Midbrain (tissue), 1 donor: ENCODE results near the gene COX4I2.
A peak's percentile ranks its signal among the peaks of the same experiment; 100 is the strongest.
"Not testable (repeated sequence)": the region's sequence is repeated elsewhere in the genome, so short reads cannot be mapped to it uniquely, and the experiment has no call there.

ENCODE experiments used
- DNase-seq: peaks from one replicate; lab custom pipeline; 2025; lab: John Stamatoyannopoulos, UW

COX4I2 gene

GRCh38 chr20:31607640-31608250, 30.0 kb upstream of the COX4I2 start:
- no peak for DNase-seq

GRCh38 chr20:31608251-31608945, 29.3 kb upstream of the COX4I2 start:
- peak; percentile 43 for DNase-seq

DNA sequence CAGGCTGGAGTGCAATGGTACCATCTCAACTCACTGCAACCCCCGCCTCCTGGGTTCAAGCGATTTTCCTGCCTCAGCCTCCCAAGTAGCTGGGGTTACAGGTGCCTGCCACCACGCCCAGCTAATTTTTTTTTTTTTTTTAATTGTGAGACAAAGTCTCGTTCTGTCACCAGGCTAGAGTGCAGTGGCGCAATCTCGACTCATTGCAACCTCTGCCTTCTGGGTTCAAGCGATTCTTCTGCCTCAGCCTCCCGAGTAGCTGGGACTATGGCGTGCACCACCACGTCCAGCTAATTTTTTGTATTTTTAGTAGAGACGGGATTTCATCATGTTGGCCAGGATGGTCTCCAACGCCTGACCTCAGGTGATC, 25.5 kb upstream of the COX4I2 start:
- DNase-seq = not testable (repeated sequence)

DNA sequence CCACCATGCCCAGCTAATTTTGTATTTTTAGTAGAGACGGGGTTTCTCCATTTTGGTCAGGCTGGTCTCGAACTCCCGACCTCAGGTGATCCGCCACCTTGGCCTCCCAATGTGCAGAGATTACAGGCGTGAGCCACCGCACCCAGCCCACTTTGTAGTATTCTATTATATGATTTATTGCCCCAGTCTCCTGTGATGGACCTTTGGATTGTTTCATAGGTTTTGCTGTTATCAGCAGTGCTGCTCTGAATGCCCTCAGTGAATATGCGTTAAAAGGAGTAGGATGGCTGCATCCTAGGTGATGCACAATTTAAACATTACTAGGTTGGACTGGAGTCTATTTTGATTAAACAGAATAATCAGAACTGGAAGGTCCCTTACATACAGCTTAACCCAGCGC, 22.3 kb upstream of the COX4I2 start:
- DNase-seq = no peak

DNA sequence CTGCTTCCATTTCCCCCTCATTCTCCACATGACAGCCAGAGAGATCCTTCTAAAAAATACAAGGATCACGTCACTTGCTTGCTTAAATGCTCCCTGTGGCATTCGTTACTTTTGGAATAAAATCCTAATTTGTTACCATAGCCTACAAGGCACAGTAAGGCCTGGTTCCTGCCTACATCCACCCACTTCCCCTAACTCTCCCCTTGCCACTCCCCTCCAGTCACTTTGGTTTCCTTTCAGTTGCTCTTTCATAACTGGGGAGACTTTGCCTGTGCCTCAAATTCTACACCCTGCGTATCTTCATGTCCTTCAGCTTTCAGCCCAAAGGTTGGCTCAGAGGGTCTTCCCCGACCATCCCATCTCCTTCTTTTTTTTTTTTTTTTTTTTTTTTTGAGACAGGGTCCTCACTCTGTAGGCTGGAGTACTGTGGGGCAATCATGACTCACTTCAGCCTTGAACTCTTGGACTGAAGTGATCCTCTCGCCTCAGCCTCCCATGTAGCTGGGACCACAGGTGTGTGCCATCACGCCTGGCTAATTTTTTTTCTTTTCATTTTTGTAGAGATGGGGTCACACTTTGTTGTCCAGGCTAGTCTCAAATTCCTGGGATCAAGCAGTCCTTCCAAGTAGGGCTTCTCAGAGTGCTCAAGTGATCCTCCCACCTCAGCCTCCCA, 20.1 kb upstream of the COX4I2 start:
- no peak for DNase-seq

GRCh38 chr20:31620246-31620645, 17.5 kb upstream of the COX4I2 start:
- DNase-seq = no peak

- DNase-seq = not testable (repeated sequence)
Observed at GRCh38 chr20:31623123-31623505, 14.6 kb upstream of the COX4I2 start.

GRCh38 chr20:31626534-31626933, 11.2 kb upstream of the COX4I2 start:
- DNase-seq = not testable (repeated sequence)

DNA sequence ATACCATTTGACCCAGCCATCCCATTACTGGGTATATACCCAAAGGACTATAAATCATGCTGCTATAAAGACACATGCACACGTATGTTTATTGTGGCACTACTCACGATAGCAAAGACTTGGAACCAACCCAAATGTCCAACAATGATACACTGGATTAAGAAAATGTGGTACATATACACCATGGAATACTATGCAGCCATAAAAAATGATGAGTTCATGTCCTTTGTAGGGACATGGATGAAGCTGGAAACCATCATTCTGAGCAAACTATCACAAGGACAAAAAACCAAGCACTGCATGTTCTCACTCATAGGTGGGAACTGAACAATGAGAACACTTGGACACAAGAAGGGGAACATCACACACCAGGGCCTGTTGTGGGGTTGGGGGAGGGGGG, 9.7 kb upstream of the COX4I2 start:
- DNase-seq = not testable (repeated sequence)

- no peak for DNase-seq
Observed at GRCh38 chr20:31630187-31630790, 7.4 kb upstream of the COX4I2 start.

GRCh38 chr20:31632548-31633338, 5.0 kb upstream of the COX4I2 start:
- no peak for DNase-seq

- no peak for DNase-seq
Observed at GRCh38 chr20:31633339-31633914, 4.3 kb upstream of the COX4I2 start.

DNA sequence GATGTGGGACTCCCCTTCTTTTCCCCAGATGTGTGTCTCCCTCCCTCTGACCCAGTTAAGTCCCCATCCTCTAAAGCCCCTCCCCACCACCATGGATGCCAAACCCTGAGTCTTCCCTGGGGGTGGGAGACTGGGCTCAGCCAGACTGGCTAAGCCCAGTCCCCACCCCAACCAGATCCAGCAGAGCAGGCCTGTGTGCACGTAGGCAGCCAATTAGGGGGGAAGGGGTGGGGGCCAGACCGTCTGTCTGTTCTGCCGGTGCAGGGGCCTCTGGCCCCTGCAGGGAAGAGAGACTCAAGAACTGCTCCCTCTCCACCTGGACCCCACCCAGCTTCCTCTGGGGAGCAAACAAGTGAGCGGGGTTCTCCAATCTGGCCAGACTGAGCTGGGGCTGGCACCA, 605 bp downstream of the COX4I2 start:
- DNase-seq = no peak

- no peak for DNase-seq
Observed at GRCh38 chr20:31638816-31639215, 1.1 kb downstream of the COX4I2 start.

GRCh38 chr20:31640259-31640658, 2.5 kb downstream of the COX4I2 start:
- DNase-seq = no peak

DNA sequence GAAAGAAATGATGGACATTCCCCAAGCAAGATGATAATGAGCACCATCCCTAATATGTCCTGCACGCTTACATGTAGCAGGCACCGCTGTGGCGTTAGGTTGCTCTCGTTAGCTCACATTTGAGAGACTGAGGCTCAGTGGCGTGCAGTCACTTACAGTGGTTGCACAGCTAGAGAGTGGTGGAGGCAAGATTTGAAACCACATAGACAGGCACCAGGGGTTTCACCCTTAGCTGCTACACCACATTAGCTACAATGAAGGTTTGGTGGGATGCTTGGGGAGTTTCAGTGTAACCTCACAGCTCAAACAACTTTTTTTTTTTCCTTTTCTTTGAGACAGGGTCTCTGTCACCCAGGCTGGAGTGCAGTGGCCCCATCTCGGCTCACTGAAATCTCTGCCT, 3.7 kb downstream of the COX4I2 start:
- no peak for DNase-seq

DNA sequence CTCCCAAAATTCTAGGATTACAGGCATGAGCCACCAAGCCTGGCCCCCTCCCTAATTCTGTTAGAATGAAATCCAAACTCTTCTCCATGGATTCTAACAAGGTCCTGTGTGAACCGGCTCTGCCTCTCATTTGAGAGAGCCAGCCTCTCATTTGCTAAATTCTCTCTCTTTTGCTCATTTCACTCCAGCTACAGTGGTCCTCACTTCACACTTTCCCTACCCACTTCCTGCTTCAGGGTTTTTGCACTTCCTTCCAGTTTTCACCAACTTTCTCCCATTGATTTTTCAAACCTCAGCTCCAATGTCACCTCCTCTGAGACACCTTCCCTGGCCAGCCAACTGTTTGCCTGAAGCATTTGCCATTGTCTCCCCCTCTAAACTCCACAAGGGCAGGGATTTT, 5.1 kb downstream of the COX4I2 start:
- no peak for DNase-seq

GRCh38 chr20:31643522-31643921, 5.8 kb downstream of the COX4I2 start:
- no peak for DNase-seq

DNA sequence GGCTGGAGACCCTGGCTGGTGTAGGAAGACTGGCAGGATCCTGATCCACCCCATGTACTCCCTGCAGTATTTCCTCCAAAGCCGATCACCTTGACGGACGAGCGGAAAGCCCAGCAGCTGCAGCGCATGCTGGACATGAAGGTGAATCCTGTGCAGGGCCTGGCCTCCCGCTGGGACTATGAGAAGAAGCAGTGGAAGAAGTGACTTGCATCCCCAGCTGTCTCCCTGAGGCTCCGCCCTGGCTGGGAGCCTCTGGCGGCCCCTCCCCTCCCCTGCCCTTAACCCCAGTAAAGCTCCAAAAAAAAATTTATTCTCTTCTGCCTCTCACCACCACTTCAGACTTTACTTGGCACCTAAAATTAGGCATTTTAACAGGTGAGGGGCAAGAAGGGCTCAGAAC, 7.0 kb downstream of the COX4I2 start:
- DNase-seq = no peak

DNA sequence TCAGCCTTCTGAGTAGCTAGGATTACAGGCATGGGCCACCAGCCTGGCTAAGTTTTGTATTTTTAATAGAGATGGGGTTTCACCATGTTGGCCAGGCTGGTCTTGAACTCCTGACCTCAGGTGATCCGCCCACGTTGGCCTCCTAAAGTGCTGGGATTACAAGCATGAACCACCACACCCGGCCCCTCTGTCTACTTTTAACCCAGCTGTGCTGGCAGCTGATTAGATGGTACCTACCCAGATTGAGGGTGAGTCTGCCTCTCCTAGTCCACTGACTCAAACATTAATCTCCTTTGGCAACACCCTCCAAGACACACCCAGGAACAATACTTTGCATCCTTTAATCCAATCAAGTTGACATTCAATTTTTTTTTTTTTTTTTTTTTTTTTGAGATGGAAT, 10.4 kb downstream of the COX4I2 start:
- not testable (repeated sequence) for DNase-seq

- DNase-seq = no peak
Observed at GRCh38 chr20:31652917-31653396, 15.2 kb downstream of the COX4I2 start.

DNA sequence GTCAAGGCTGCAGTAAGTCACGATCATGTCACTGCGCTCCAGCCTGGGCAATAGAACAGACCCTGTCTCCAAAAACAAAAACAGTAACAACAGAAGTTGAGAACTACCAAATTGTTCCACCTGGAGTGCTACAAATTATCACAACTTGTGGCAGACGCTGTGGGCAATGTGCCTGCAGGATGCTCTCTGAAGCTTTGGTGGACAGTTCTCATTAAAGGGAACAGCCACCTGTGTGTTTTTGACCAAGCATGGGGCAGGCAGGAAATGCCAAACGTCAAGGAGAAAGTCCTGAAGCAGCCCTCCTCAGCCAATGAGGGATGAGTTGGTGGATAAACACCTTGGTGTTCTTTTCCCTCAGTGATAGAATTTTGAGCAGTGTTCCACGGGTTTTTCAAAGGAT, 15.8 kb downstream of the COX4I2 start:
- no peak for DNase-seq
